Non-pigmented ciliary epithelial cell (primary cell): ENCODE results near the gene LRP1B.

Experiments
- DNase-seq: peaks from one replicate; pipeline ENCODE4 v3.0.0-alpha.2; 2010; ENCODE audit warnings: low read depth

The LRP1B gene

GRCh38 chr2:141125432-141125831 lies 1005.4 kb downstream of the LRP1B start:
- no peak for DNase-seq

GRCh38 chr2:141118836-141119235 lies 1012.0 kb downstream of the LRP1B start:
- no peak for DNase-seq

- no peak for DNase-seq
Observed at GRCh38 chr2:141113301-141113700, 1017.5 kb downstream of the LRP1B start.

- no peak for DNase-seq
Observed at GRCh38 chr2:141109633-141110032, 1021.2 kb downstream of the LRP1B start.

GRCh38 chr2:141105763-141106162 lies 1025.1 kb downstream of the LRP1B start:
- no peak for DNase-seq

- no peak for DNase-seq
Observed at GRCh38 chr2:141103216-141103615, 1027.6 kb downstream of the LRP1B start.

- no peak for DNase-seq
Observed at GRCh38 chr2:141079231-141079630, 1051.6 kb downstream of the LRP1B start.

GRCh38 chr2:141075753-141076152 lies 1055.1 kb downstream of the LRP1B start:
- no peak for DNase-seq

- no peak for DNase-seq
Observed at GRCh38 chr2:141068053-141068682, 1062.6 kb downstream of the LRP1B start.

GRCh38 chr2:141065042-141065441 lies 1065.8 kb downstream of the LRP1B start:
- no peak for DNase-seq

GRCh38 chr2:141063406-141063805 lies 1067.4 kb downstream of the LRP1B start:
- no peak for DNase-seq

GRCh38 chr2:141062443-141062842 lies 1068.4 kb downstream of the LRP1B start:
- no peak for DNase-seq

GRCh38 chr2:141062031-141062430 lies 1068.8 kb downstream of the LRP1B start:
- DNase-seq = no peak

GRCh38 chr2:141058556-141058955 lies 1072.3 kb downstream of the LRP1B start:
- no peak for DNase-seq

GRCh38 chr2:141055531-141055930 lies 1075.3 kb downstream of the LRP1B start:
- peak; percentile 61 for DNase-seq

GRCh38 chr2:141048951-141049350 lies 1081.9 kb downstream of the LRP1B start:
- no peak for DNase-seq

GRCh38 chr2:141041281-141041680 lies 1089.5 kb downstream of the LRP1B start:
- no peak for DNase-seq

- no peak for DNase-seq
Observed at GRCh38 chr2:141038341-141038740, 1092.5 kb downstream of the LRP1B start.

GRCh38 chr2:141037361-141037760 lies 1093.5 kb downstream of the LRP1B start:
- DNase-seq = no peak

GRCh38 chr2:141035846-141036420 lies 1094.9 kb downstream of the LRP1B start:
- no peak for DNase-seq

GRCh38 chr2:141029428-141030078 lies 1101.3 kb downstream of the LRP1B start:
- DNase-seq = no peak

- DNase-seq = no peak
Observed at GRCh38 chr2:141027221-141027620, 1103.6 kb downstream of the LRP1B start.

- DNase-seq = no peak
Observed at GRCh38 chr2:141021611-141022010, 1109.2 kb downstream of the LRP1B start.

GRCh38 chr2:141021109-141021508 lies 1109.7 kb downstream of the LRP1B start:
- peak; percentile 68 for DNase-seq
